Spleen (tissue), 11 donors: ENCODE measurements around the gene RACGAP1. TPM values are rescaled to one million over a fixed set of nuclear protein-coding genes. Genes with fewer than 3 reads are reported as not detected.

Experiments
- DNase-seq: peaks from one replicate; pipeline ENCODE4 v3.0.0-alpha.2; 2020
- H3K27ac ChIP-seq, 8 donors: fragments of 200-600 bp; sonication (generic) in 7 of 8; 1 replicate in 4 of 8; 2 replicates in 4 of 8; pipeline versions ENCODE4 v1.5.0 to v1.8.0; 2016 to 2021; ENCODE audit warnings: inconsistent platforms in 4 of 8, mild to moderate bottlenecking in 4 of 8, moderate library complexity in 1 of 8
- H3K27me3 ChIP-seq, 7 donors: fragments of 200-600 bp; sonication (generic) in 6 of 7; replicated peaks in 1 of 7; 1 replicate in 4 of 7; 2 replicates in 3 of 7; pipeline versions ENCODE4 v1.5.0 to v1.8.0; 2016 to 2021; ENCODE audit warnings: inconsistent platforms in 3 of 7, mild to moderate bottlenecking in 1 of 7
- H3K36me3 ChIP-seq, 6 donors: fragments of 200-600 bp; sonication (generic) in 5 of 6; 1 replicate in 4 of 6; 2 replicates in 2 of 6; pipeline versions ENCODE4 v1.5.0 to v1.8.0; 2016 to 2021; ENCODE audit warnings: inconsistent platforms in 2 of 6
- H3K4me1 ChIP-seq, 6 donors: fragments of 200-600 bp; sonication (generic) in 5 of 6; 1 replicate in 3 of 6; 2 replicates in 3 of 6; pipeline versions ENCODE4 v1.5.0 to v1.8.0; 2016 to 2021; ENCODE audit warnings: inconsistent platforms in 3 of 6
- H3K4me3 ChIP-seq, 8 donors: fragments of 200-600 bp; sonication (generic) in 7 of 8; 1 replicate in 4 of 8; 2 replicates in 4 of 8; pipeline versions ENCODE4 v1.5.0 to v1.8.0; 2016 to 2021; ENCODE audit warnings: inconsistent platforms in 4 of 8, mild to moderate bottlenecking in 4 of 8, moderate library complexity in 2 of 8
- H3K9me3 ChIP-seq, 8 donors: fragments of 200-600 bp; sonication (generic) in 7 of 8; 1 replicate in 4 of 8; 2 replicates in 4 of 8; pipeline versions ENCODE4 v1.5.0 to v1.8.0; 2016 to 2021; ENCODE audit warnings: inconsistent platforms in 4 of 8
- CTCF ChIP-seq, 11 experiments: fragments of 200-600 bp in 7 of 11; fragments of 450-650 bp in 4 of 11; sonication (generic) in 4 of 11; IDR thresholded peaks in 8 of 11; conservative IDR thresholded peaks in 3 of 11; 1 replicate in 7 of 11; 2 replicates in 4 of 11; pipeline versions ENCODE4 v1.4.0 to v1.8.0; 2016 to 2021; ENCODE audit warnings: antibody characterized with exemption in 11 of 11, inconsistent platforms in 4 of 11, mild to moderate bottlenecking in 1 of 11
- POLR2A ChIP-seq, 3 donors: fragments of 450-650 bp; IDR thresholded peaks; one replicate each; pipeline ENCODE4 v1.5.1; 2017; ENCODE audit warnings: antibody characterized with exemption in 3 of 3, mild to moderate bottlenecking in 1 of 3
- POLR2AphosphoS5 ChIP-seq, 3 donors: sonication (generic); formaldehyde crosslinking; IDR thresholded peaks; one replicate each; pipeline ENCODE4 v1.5.1; 2017; ENCODE audit warnings: antibody characterized with exemption in 3 of 3
- WGBS, 5 donors: extraction: QIAGEN DNeasy Blood & Tissue Kit in 3 of 5; methylation state at CpG; one replicate each; pipeline versions ENCODE4 v1.1.5 to v1.1.7; 2013 to 2018; 5-methylcytosine and 5-hydroxymethylcytosine counted together
- intact Hi-C: fragments of 100-400 bp; cut with DNase I; formaldehyde crosslinking; loops from one replicate; pipeline ENCODE4 v1.15.0; 2023; ENCODE audit warnings: low total_unique reads
- polyA plus RNA-seq, 3 donors: library from polyadenylated mRNA; stranded (reverse); fragments of 200-250 nt; gene quantifications; one replicate each; pipeline ENCODE4 v1.2.1, GENCODE V29; 2013
- total RNA-seq, 7 donors: library from RNA; depleted of rRNA in 3 of 7; stranded (reverse); fragments of >200 nt in 3 of 7; fragmentation: NEBNext Ultra II Directional in 4 of 7; extraction: Animal tissue kit (Norgen Biotek cat#: 25700) in 4 of 7; gene quantifications; one replicate each; pipeline versions ENCODE4 v1.1.0 to v1.2.1, GENCODE V29; 2016 to 2021
- donor health status: healthy with polysubstance abuse.
- donor health status: DM: no; HTN: no; CAD: no; lungs with moderate emphysema.
- donor health status: DM: no; HTN: no; CAD: no.
- donor health status: Bipolar disorder and iron deficiency.
- donor health status: healthy.
- donor health status: DM: no; HTN: no; CAD: no.
- donor health status: DM: yes; HTN: yes; CAD: no.

The RACGAP1 gene
- total and polyA plus RNA-seq, 10 donors: 3.4 to 21.1 (median 9.4) TPM

GRCh38 chr12:50013361-50014147 is 11.7 kb downstream of the RACGAP1 start:
- no peaks in the 10 kb centered on the region for H3K9me3 ChIP-seq
- no peaks in the 10 kb centered on the region for H3K27me3 ChIP-seq
- 77 to 89% (median 84%) methylated on average over 2 of the region's 2 CpGs for WGBS, 5 donors
- intact Hi-C loops: no loop called here
- DNase-seq: no peak
- H3K4me3 ChIP-seq: no peak overlapping the region
- peaks cover 0 to 20% (median 0%) of the 10 kb centered on the region in 6 donors for H3K4me1 ChIP-seq
- H3K27ac ChIP-seq: no peak overlapping the region
- TF ChIP-seq CTCF (IDR thresholded peaks at IDR 0.05 in 8 of 11, conservative IDR thresholded peaks at IDR 0.05 in 3 of 11) (no peak), POLR2A (IDR thresholded peaks at IDR 0.05) (no peak), POLR2AphosphoS5 (IDR thresholded peaks at IDR 0.05) (no peak)
- peaks cover 0 to 48% (median 0%) of the 10 kb centered on the region in 6 donors for H3K36me3 ChIP-seq

- 75 to 86% (median 79%) methylated on average over 1 of the region's 1 CpG for whole genome bisulfite sequencing, 5 donors
- H3K27ac ChIP-seq: no peak overlapping the region
- H3K4me1 ChIP-seq: peaks cover 0 to 11% (median 0%) of the 10 kb centered on the region in 6 donors
- DNase-seq: no peak
- H3K9me3 ChIP-seq: no peaks in the 10 kb centered on the region
- peaks cover 0 to 58% (median 5%) of the 10 kb centered on the region in 6 donors for H3K36me3 ChIP-seq
- H3K4me3 ChIP-seq: no peak overlapping the region
- TF ChIP-seq CTCF (IDR thresholded peaks at IDR 0.05 in 8 of 11, conservative IDR thresholded peaks at IDR 0.05 in 3 of 11): no peak
- TF ChIP-seq POLR2A (IDR thresholded peaks at IDR 0.05): no peak
- no peaks in the 10 kb centered on the region for H3K27me3 ChIP-seq
- intact Hi-C loops: no loop called here
Observed at GRCh38 chr12:50006754-50007442, 18.4 kb downstream of the RACGAP1 start.

- no peak overlapping the region for H3K27ac ChIP-seq
- peaks cover 0 to 11% (median 0%) of the 10 kb centered on the region in 6 donors for H3K4me1 ChIP-seq
- no peak overlapping the region for H3K4me3 ChIP-seq
- H3K36me3 ChIP-seq: peaks cover 0 to 58% (median 5%) of the 10 kb centered on the region in 6 donors
- intact Hi-C loops: no loop called here
- no peaks in the 10 kb centered on the region for H3K9me3 ChIP-seq
- no peak for TF ChIP-seq POLR2AphosphoS5 (IDR thresholded peaks at IDR 0.05)
- TF ChIP-seq POLR2A (IDR thresholded peaks at IDR 0.05): no peak
- no peak for TF ChIP-seq CTCF (IDR thresholded peaks at IDR 0.05 in 8 of 11, conservative IDR thresholded peaks at IDR 0.05 in 3 of 11)
- WGBS, 5 donors: 88 to 95% (median 93%) methylated on average over 7 of the region's 7 CpGs
- DNase-seq: no peak
- no peaks in the 10 kb centered on the region for H3K27me3 ChIP-seq
Observed at GRCh38 chr12:50006280-50006679, 19.0 kb downstream of the RACGAP1 start.

- H3K4me3 ChIP-seq: no peak overlapping the region
- 91 to 97% (median 95%) methylated on average over 3 of the region's 3 CpGs for WGBS, 5 donors
- no peak for DNase-seq
- no peaks in the 10 kb centered on the region for H3K9me3 ChIP-seq
- H3K27ac ChIP-seq: no peak overlapping the region
- intact Hi-C loops: no loop called here
- H3K4me1 ChIP-seq: peaks cover 0 to 11% (median 0%) of the 10 kb centered on the region in 6 donors
- H3K27me3 ChIP-seq: no peaks in the 10 kb centered on the region
- peaks cover 0 to 59% (median 10%) of the 10 kb centered on the region in 6 donors for H3K36me3 ChIP-seq
- TF ChIP-seq POLR2A (IDR thresholded peaks at IDR 0.05) (no peak), POLR2AphosphoS5 (IDR thresholded peaks at IDR 0.05) (no peak), CTCF (IDR thresholded peaks at IDR 0.05 in 8 of 11, conservative IDR thresholded peaks at IDR 0.05 in 3 of 11) (no peak)
Observed at GRCh38 chr12:50005175-50005574, 20.1 kb downstream of the RACGAP1 start.
